Hepatocyte (in vitro differentiated cells): ENCODE data around the gene B3GAT1.

Experiments used
- EZH2 ChIP-seq: fragments of 200-600 bp; sonication (generic); IDR thresholded peaks from 2 replicates; pipeline ENCODE4 v1.6.1; 2016; ENCODE audit warnings: antibody characterized with exemption, mild to moderate bottlenecking, borderline replicate concordance
- TF ChIP-seq, protein P1 (sequence below): fragments of 200-600 bp; sonication (generic); IDR thresholded peaks from 2 replicates; pipeline ENCODE4 v1.5.1; 2016; ENCODE audit warnings: antibody characterized with exemption, mild to moderate bottlenecking; ENCODE audit not compliant: poor library complexity

DNA sequence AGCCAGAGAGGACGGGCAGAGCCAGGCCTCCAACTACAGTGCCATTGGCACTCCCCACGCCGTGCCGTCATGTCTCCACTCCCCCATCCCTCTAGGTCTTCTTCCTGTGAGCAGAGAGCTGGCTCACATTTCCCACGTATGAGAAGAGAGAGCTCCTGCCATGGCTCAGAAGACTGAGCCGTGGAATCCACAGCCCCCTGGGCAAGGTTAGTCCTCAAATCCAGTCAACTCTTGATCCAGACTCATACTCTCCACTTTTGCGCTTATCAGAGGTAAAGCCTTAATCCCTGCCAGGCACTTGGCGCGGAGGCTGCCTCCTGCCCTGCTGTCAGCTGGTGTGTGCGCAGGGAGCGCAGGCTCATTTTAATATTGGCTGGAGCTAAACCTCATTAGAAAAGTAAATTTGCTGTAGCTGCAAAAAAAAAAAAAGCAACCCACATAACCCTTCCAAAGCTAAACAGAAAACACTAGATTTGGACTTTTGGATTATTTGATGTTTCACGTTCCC, 4.7 kb downstream of the B3GAT1 start:
- TF ChIP-seq, protein P1, sequence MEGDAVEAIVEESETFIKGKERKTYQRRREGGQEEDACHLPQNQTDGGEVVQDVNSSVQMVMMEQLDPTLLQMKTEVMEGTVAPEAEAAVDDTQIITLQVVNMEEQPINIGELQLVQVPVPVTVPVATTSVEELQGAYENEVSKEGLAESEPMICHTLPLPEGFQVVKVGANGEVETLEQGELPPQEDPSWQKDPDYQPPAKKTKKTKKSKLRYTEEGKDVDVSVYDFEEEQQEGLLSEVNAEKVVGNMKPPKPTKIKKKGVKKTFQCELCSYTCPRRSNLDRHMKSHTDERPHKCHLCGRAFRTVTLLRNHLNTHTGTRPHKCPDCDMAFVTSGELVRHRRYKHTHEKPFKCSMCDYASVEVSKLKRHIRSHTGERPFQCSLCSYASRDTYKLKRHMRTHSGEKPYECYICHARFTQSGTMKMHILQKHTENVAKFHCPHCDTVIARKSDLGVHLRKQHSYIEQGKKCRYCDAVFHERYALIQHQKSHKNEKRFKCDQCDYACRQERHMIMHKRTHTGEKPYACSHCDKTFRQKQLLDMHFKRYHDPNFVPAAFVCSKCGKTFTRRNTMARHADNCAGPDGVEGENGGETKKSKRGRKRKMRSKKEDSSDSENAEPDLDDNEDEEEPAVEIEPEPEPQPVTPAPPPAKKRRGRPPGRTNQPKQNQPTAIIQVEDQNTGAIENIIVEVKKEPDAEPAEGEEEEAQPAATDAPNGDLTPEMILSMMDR: no peak
- no peak for TF ChIP-seq EZH2
